Sigmoid colon (tissue), 3 donors: ENCODE data around the gene MXD4.

Experiments
- POLR2A ChIP-seq, 2 donors: fragments of 450-650 bp; IDR thresholded peaks; one replicate each; pipeline ENCODE4 v1.6.1; 2016; ENCODE audit warnings: antibody characterized with exemption in 2 of 2, mild to moderate bottlenecking in 2 of 2, moderate library complexity in 2 of 2
- TF ChIP-seq, protein P1 (sequence below), 4 experiments: fragments of 450-650 bp in 3 of 4; fragments of 200-600 bp in 1 of 4; IDR thresholded peaks; one replicate each; pipeline ENCODE4 v1.5.1; 2016 to 2019; ENCODE audit warnings: antibody characterized with exemption in 4 of 4, mild to moderate bottlenecking in 3 of 4, moderate library complexity in 2 of 4

DNA sequence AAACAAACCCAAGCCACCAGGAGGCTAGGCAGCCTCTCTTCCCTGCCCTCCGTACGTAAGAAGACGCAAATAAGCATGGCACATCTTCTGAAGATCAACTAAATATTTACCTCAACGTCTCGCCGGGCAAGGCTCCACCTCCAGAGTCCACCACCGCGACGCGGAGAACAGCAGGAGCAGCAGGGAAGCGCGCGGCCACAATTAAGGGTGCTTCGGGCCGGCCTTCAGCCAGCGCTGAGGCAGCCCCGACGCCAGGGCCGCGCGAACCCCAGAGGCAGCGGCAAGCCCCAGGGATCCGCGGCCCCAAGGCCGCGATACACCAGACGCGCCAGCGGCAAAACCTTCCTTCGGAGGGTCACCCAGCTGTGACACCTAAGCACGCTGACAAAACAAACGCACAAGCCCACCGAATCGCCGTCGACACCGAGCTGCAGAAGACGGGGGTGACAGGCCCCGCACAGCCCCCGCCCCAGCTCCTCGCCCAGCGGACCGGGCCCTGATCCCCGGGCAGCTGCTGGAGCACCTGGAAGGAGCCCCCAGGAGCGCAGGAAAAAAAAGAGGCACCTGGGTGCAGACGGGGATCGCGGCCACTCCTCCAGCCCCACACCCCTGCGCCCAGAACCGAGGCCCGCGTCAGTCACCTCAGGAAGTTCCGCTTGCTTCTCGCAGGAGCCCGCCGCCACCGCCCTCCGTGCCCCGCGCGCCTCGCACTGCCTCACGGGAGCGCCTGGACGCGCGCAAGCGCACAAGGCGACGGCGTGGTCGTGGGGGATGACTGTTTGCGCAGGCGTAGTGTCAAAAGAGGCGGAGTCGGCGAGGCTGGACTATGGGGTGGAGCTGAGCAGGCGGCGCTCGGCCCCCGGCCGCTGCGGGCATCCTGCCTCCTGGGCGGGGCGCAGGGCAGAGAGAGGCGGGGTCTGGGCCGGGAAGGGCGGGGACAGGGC, 20.2 kb downstream of the MXD4 start, which contains the start of the genes HAUS3 and POLN:
- TF ChIP-seq, protein P1, sequence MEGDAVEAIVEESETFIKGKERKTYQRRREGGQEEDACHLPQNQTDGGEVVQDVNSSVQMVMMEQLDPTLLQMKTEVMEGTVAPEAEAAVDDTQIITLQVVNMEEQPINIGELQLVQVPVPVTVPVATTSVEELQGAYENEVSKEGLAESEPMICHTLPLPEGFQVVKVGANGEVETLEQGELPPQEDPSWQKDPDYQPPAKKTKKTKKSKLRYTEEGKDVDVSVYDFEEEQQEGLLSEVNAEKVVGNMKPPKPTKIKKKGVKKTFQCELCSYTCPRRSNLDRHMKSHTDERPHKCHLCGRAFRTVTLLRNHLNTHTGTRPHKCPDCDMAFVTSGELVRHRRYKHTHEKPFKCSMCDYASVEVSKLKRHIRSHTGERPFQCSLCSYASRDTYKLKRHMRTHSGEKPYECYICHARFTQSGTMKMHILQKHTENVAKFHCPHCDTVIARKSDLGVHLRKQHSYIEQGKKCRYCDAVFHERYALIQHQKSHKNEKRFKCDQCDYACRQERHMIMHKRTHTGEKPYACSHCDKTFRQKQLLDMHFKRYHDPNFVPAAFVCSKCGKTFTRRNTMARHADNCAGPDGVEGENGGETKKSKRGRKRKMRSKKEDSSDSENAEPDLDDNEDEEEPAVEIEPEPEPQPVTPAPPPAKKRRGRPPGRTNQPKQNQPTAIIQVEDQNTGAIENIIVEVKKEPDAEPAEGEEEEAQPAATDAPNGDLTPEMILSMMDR (IDR thresholded peaks at IDR 0.05), result no peak
- peak; percentile 76 to 84 for TF ChIP-seq POLR2A (IDR thresholded peaks at IDR 0.05)
